ENCODE results near the gene WRAP73. TPM values are rescaled to one million over a fixed set of nuclear protein-coding genes. Genes with fewer than 3 reads are reported as not detected.

Gene WRAP73
- total RNA-seq, 1 donor from 2014 or later = 30.1 TPM

DNA sequence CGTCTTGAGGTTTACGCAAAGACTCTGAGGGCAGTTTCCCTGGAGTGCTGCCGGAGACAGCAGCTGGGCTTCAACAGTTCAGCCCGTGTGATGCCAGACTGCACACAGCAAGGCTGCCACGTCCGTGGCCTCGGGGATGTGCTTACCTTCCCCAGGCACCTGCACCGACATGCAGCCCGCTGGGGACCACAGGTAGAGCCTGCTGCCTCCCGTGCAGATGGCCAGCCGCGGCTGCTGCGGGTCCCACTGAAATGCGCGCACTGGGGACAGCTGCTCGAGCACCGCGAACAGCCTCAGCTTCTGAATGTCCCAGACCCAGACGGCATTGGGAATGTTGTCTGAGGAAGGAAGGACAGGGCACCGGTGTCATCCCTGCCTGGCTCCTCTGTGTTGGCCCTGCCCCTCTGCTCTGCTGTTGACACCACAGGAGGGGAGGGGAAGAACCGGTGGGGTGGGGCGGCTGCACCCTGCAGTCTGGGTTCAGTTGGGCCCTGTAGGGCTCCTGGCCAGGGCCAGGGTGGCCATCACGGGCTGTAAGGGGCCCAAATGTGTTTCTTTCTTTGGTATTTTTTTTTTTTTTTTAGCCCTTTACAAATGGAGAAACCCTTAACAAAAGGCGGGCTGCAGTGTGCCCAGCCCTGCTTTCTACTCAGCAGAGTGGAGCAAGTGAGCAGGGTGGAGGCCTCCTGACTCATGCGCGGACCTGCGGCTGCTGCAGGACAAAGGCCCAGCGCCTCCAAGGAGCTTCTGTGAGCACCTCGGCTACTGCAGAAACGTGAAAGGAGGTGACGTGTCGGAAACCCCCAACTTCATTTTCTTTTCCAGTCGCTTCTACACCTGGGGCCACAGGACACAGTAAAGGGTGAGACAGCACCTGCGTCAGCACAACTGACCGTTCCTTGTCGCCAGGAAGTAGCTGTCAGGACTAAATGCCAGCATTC lies 18.3 kb downstream of the WRAP73 start:
- no peaks in the 10 kb centered on the region for H3K27me3 Mint-ChIP-seq
- ChIA-PET POLR2A (no interaction called here), CTCF (no interaction called here)
- no peak overlapping the region for H3K4me3 Mint-ChIP-seq
- peaks cover 73% of the 10 kb centered on the region for H3K36me3 Mint-ChIP-seq (ENCODE audit: low read depth)
- ATAC-seq (ENCODE audit: low read depth) (no peak), DNase-seq (no peak)
- intact Hi-C loops (cut with micrococcal nuclease) = no loop called here
- no peaks in the 10 kb centered on the region for H3K9me3 Mint-ChIP-seq
- TF ChIP-seq, protein P1, sequence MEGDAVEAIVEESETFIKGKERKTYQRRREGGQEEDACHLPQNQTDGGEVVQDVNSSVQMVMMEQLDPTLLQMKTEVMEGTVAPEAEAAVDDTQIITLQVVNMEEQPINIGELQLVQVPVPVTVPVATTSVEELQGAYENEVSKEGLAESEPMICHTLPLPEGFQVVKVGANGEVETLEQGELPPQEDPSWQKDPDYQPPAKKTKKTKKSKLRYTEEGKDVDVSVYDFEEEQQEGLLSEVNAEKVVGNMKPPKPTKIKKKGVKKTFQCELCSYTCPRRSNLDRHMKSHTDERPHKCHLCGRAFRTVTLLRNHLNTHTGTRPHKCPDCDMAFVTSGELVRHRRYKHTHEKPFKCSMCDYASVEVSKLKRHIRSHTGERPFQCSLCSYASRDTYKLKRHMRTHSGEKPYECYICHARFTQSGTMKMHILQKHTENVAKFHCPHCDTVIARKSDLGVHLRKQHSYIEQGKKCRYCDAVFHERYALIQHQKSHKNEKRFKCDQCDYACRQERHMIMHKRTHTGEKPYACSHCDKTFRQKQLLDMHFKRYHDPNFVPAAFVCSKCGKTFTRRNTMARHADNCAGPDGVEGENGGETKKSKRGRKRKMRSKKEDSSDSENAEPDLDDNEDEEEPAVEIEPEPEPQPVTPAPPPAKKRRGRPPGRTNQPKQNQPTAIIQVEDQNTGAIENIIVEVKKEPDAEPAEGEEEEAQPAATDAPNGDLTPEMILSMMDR (IDR thresholded peaks at IDR 0.05) = no peak
- H3K4me1 Mint-ChIP-seq = peaks cover 9% of the 10 kb centered on the region
- no peak overlapping the region for H3K27ac Mint-ChIP-seq

DNA sequence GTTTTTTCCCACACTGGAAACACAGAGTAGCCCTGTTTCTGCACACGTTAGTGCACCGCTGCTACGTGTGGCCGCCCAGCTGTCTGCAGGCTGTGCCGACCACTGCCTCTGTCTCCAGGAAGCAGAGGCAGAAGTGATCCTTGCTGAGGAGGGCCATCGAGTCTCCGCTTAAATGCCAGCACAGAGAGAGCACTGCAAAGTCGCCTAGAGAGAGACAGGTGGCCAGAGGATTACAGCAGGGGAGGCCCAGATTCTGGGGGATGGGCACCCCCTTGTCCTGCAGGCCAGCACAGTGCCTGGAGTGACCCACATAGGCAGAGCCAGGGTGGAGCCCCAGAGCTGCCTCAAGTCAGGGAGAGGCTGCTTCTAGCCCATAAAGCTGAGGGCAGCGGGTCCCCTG lies 19.0 kb downstream of the WRAP73 start:
- Mint-ChIP-seq H3K27ac (no peak overlapping the region), H3K9me3 (no peaks in the 10 kb centered on the region), H3K4me3 (no peak overlapping the region), H3K4me1 (peaks cover 12% of the 10 kb centered on the region), H3K27me3 (no peaks in the 10 kb centered on the region), H3K36me3 (ENCODE audit: low read depth) (peaks cover 69% of the 10 kb centered on the region)
- ChIA-PET POLR2A (no interaction called here), CTCF (no interaction called here)
- no peak for ATAC-seq (ENCODE audit: low read depth)
- TF ChIP-seq, protein P1 (IDR thresholded peaks at IDR 0.05) = no peak
- DNase-seq = no peak
- intact Hi-C loops (cut with micrococcal nuclease) = no loop called here

DNA sequence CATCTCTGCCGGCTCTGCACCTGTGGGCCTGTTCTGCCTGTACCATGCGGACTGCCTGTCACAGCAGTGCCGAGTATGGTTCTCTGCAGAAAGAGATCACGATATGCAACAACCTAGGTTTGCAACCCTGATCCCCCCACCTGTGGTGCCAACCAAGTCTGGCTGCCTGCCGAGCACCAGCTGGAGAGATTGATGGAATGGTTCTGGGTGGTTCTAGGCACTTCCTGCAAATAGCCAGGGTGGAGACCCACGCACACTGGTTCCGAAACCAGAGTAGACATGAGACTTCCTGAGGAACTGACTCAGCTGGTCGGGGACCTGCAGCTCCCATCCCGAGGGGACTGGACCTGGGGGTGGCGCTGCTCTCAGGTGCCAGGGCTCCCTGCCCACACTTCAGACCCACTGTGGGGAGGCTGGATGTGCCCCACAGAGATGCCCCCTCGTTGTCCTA lies 19.7 kb downstream of the WRAP73 start:
- Mint-ChIP-seq H3K27me3 (no peaks in the 10 kb centered on the region), H3K4me3 (no peak overlapping the region), H3K4me1 (peaks cover 17% of the 10 kb centered on the region), H3K36me3 (ENCODE audit: low read depth) (peaks cover 62% of the 10 kb centered on the region), H3K27ac (peak overlapping the region; percentile 53), H3K9me3 (no peaks in the 10 kb centered on the region)
- DNase-seq (no peak), ATAC-seq (ENCODE audit: low read depth) (no peak)
- CTCF ChIA-PET = interaction anchor here (3.2 kb wide), 1 partner anchor 11 kb away, joined by 18 read pairs; no protein-coding TSS in a partner anchor
- intact Hi-C loops (cut with micrococcal nuclease) = no loop called here
- POLR2A ChIA-PET = no interaction called here
- TF ChIP-seq, protein P1 (IDR thresholded peaks at IDR 0.05) = no peak

DNA sequence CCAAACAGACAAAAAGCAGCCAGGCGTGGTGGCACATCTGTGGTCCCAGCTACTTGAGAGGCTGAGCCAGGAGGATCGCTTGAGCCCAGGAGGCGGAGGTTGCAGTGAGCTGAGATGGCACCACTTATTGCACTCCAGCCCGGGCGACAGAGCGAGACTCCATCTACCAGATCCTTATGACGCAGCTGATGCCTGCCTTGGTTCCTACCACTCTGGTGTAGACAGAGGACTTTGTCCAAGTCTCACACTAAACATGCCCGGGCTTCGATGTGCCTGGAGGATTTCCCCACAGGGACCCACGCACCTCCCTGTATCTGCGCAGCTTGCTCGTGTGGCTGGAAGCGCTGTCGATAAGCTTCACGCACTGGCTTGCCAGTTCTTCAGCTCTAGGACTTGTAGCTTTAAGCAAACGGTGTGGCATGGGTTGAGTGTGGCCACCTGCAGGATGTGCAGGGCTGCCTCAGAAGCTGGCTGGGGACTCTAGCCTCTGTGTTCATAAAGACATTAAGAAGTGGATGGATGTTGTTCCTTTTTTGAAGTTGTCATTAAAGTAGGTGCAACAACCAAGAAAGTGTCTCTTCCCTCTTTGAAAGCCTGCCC lies 20.2 kb downstream of the WRAP73 start:
- ATAC-seq (ENCODE audit: low read depth) (no peak), DNase-seq (no peak)
- H3K27me3 Mint-ChIP-seq = no peaks in the 10 kb centered on the region
- H3K36me3 Mint-ChIP-seq (ENCODE audit: low read depth) = peaks cover 57% of the 10 kb centered on the region
- POLR2A ChIA-PET = no interaction called here
- TF ChIP-seq, protein P1 (IDR thresholded peaks at IDR 0.05) = no peak
- no peak overlapping the region for H3K4me3 Mint-ChIP-seq
- H3K27ac Mint-ChIP-seq = no peak overlapping the region
- CTCF ChIA-PET = interaction anchor here (0.9 to 3.2 kb wide), 2 partner anchors 10 to 95 kb away, joined by 3 to 18 read pairs; no protein-coding TSS in a partner anchor
- intact Hi-C loops (cut with micrococcal nuclease) = loop anchor here (10.0 kb wide), 1 partner anchor 985 kb away; no protein-coding TSS in a partner anchor
- H3K9me3 Mint-ChIP-seq = no peaks in the 10 kb centered on the region
- peaks cover 18% of the 10 kb centered on the region for H3K4me1 Mint-ChIP-seq

DNA sequence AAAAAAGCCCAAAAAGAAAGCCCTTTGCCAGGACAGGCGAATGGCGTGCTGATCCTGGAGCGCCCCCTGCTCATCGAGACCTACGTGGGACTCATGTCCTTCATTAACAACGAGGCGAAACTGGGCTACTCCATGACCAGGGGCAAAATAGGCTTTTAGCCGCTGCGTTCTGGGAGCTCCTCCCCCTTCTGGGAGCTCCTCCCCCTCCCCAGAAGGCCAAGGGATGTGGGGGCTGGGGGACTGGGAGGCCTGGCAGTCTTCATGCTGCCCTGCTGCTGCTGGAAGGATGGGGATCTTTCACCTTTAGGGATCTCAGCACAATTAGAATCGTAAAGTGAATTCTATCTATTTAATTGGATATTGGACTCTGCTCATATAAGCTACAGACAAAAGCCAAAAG lies 21.5 kb downstream of the WRAP73 start:
- ATAC-seq (ENCODE audit: low read depth) (no peak), DNase-seq (no peak)
- ChIA-PET CTCF (interaction anchor here (0.7 to 3.2 kb wide), 5 partner anchors 9 to 175 kb away, joined by 3 to 18 read pairs (median 3); no protein-coding TSS in a partner anchor), POLR2A (no interaction called here)
- TF ChIP-seq, protein P1 (IDR thresholded peaks at IDR 0.05) = no peak
- Mint-ChIP-seq H3K36me3 (ENCODE audit: low read depth) (peaks cover 52% of the 10 kb centered on the region), H3K27ac (no peak overlapping the region), H3K4me1 (peaks cover 30% of the 10 kb centered on the region), H3K9me3 (no peaks in the 10 kb centered on the region), H3K27me3 (no peaks in the 10 kb centered on the region), H3K4me3 (no peak overlapping the region)
- intact Hi-C loops (cut with micrococcal nuclease) = loop anchor here (10.0 kb wide), 1 partner anchor 984 kb away; no protein-coding TSS in a partner anchor

Data from activated B cell treated with CpG ODN at 0.5 μM for 24 hours (primary cell).